ENCODE measurements around the gene C2CD2L. TPM values are rescaled to one million over a fixed set of nuclear protein-coding genes. Genes with fewer than 3 reads are reported as not detected.
"Not testable (repeated sequence)": the region's sequence is repeated elsewhere in the genome, so short reads cannot be mapped to it uniquely, and the experiment has no call there.

The C2CD2L gene
- polyA plus RNA-seq, 3 donors, result 3.8 to 60.2 (median 6.4) TPM

DNA sequence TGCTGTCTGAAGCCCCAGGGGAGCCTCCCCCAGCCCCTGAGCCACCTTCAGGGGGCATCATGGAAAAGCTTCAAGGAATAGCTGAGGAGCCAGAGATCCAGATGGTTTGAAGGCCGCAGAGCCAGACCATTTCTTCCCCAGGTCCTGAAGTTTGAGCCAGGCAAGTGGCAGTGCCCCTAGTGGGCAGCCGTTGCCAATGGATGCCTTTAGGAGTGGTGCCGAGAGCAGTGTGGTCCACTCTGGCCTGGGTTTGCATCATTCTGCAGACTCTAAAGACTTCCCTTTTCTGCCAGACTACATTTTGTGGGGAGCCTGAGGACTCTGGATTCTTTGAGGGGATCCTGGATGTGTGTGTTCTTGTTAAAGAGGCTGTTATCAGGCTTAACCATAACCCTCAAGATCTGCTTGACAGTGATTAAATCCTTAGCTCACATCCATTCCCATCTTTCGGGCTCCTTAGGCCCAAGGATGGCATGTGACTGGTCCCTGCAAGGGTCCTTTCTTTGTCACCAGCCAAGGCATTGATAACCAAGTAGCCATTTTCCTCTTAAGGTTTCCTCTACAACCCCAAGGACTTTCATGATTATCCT lies 27.3 kb downstream of the C2CD2L start:
- DNase-seq, result peak; percentile 52 to 76 (median 74)
- Histone ChIP-seq H3K9me3 (replicated peaks in 1 of 2; ENCODE audit: control insufficient read depth in 1 of 2, insufficient read depth in 1 of 2, low read length in 2 of 2) (no peaks in the 10 kb centered on the region), H3K79me2 (ENCODE audit: insufficient read depth, low read length) (no peaks in the 10 kb centered on the region), H3K27ac (ENCODE audit: low read depth in 1 of 2, low read length in 2 of 2) (no peak overlapping the region), H3K36me3 (replicated peaks in 1 of 2; ENCODE audit: control insufficient read depth in 1 of 2, insufficient read depth in 2 of 2, low read length in 2 of 2) (peaks cover 45 to 55% of the 10 kb centered on the region in 2 donors), H3K9ac (ENCODE audit: insufficient read depth, low read length, poor library complexity, severe bottlenecking) (no peak overlapping the region), H3K4me1 (ENCODE audit: control insufficient read depth in 1 of 2, insufficient read depth in 2 of 2, low read length in 2 of 2) (peaks cover 0 to 3% of the 10 kb centered on the region in 2 donors), H3K4me2 (replicated peaks; ENCODE audit: extremely low read depth, low read length, poor library complexity, severe bottlenecking) (no peak overlapping the region), H3K27me3 (ENCODE audit: control insufficient read depth in 2 of 2, insufficient read depth in 2 of 2, low read length in 2 of 2) (no peaks in the 10 kb centered on the region), H4K20me1 (ENCODE audit: insufficient read depth, low read length) (no peaks in the 10 kb centered on the region), H2AFZ (ENCODE audit: insufficient read depth, low read depth, low read length, poor library complexity, severe bottlenecking) (no peak overlapping the region), H3K4me3 (replicated peaks in 1 of 3; ENCODE audit: low read depth in 2 of 3, low read length in 3 of 3) (no peak overlapping the region)
- Mint-ChIP-seq H3K4me1 (peaks cover 15% of the 10 kb centered on the region), H3K36me3 (peaks cover 46 to 54% of the 10 kb centered on the region in 2 donors), H3K4me3 (no peak overlapping the region), H3K27ac (peak overlapping the region in 2 of 7 donors; percentile 2 to 25), H3K9me3 (no peaks in the 10 kb centered on the region), H3K27me3 (ENCODE audit: low read depth in 3 of 3) (peaks cover 4 to 6% (median 4%) of the 10 kb centered on the region in 3 donors)
- intact Hi-C loops (cut with micrococcal nuclease), result no loop called here
- WGBS (ENCODE audit: insufficient coverage), result 70% methylated on average over 2 of the region's 4 CpGs
- TF ChIP-seq, protein P1, sequence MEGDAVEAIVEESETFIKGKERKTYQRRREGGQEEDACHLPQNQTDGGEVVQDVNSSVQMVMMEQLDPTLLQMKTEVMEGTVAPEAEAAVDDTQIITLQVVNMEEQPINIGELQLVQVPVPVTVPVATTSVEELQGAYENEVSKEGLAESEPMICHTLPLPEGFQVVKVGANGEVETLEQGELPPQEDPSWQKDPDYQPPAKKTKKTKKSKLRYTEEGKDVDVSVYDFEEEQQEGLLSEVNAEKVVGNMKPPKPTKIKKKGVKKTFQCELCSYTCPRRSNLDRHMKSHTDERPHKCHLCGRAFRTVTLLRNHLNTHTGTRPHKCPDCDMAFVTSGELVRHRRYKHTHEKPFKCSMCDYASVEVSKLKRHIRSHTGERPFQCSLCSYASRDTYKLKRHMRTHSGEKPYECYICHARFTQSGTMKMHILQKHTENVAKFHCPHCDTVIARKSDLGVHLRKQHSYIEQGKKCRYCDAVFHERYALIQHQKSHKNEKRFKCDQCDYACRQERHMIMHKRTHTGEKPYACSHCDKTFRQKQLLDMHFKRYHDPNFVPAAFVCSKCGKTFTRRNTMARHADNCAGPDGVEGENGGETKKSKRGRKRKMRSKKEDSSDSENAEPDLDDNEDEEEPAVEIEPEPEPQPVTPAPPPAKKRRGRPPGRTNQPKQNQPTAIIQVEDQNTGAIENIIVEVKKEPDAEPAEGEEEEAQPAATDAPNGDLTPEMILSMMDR (IDR thresholded peaks at IDR 0.05), result peak; percentile 91

DNA sequence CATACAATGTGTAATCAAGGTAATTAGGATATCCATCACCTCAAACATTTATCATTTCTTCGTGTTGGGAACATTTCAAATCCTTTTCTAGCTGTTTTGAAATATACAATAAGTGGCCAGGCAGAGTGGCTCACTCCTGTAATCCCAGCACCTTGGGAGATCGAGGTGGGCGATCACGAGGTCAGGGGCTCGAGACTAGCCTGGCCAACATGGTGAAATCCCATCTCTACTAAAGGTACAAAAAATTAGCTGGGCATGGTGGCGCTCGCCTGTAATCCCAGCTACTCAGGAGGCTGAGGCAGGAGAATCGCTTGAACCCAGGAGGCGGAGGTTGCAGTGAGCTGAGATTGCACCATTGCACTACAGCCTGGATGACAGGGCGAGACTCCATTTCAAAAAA lies 32.1 kb downstream of the C2CD2L start:
- H2AFZ ChIP-seq (ENCODE audit: insufficient read depth, low read depth, low read length, poor library complexity, severe bottlenecking); H3K9me3 ChIP-seq (replicated peaks in 1 of 2; ENCODE audit: control insufficient read depth in 1 of 2, insufficient read depth in 1 of 2, low read length in 2 of 2); intact Hi-C loops (cut with micrococcal nuclease); DNase-seq; H3K27ac ChIP-seq (ENCODE audit: low read depth in 1 of 2, low read length in 2 of 2); H3K27ac Mint-ChIP-seq; H3K9me3 Mint-ChIP-seq; H4K20me1 ChIP-seq (ENCODE audit: insufficient read depth, low read length); H3K4me2 ChIP-seq (replicated peaks; ENCODE audit: extremely low read depth, low read length, poor library complexity, severe bottlenecking); H3K4me3 Mint-ChIP-seq; H3K36me3 ChIP-seq (replicated peaks in 1 of 2; ENCODE audit: control insufficient read depth in 1 of 2, insufficient read depth in 2 of 2, low read length in 2 of 2); H3K4me1 ChIP-seq (ENCODE audit: control insufficient read depth in 1 of 2, insufficient read depth in 2 of 2, low read length in 2 of 2); H3K9ac ChIP-seq (ENCODE audit: insufficient read depth, low read length, poor library complexity, severe bottlenecking); H3K27me3 ChIP-seq (ENCODE audit: control insufficient read depth in 2 of 2, insufficient read depth in 2 of 2, low read length in 2 of 2); H3K4me3 ChIP-seq (replicated peaks in 1 of 3; ENCODE audit: low read depth in 2 of 3, low read length in 3 of 3); H3K79me2 ChIP-seq (ENCODE audit: insufficient read depth, low read length): not testable (repeated sequence)
- peaks cover 18% of the 10 kb centered on the region for H3K4me1 Mint-ChIP-seq
- WGBS (ENCODE audit: insufficient coverage), result 96% methylated on average over 4 of the region's 10 CpGs
- H3K27me3 Mint-ChIP-seq (ENCODE audit: low read depth in 3 of 3), result peaks cover 8 to 16% (median 10%) of the 10 kb centered on the region in 3 donors
- H3K36me3 Mint-ChIP-seq, result peaks cover 4 to 10% of the 10 kb centered on the region in 2 donors
